T-helper 1 cell treated with Interleukin-12 subunit alpha and Interleukin-12 subunit beta and Interleukin-4 antibody, amounts not matched to agents 30 μg/mL and 1 μg/mL, for 36 hours (primary cell): ENCODE data around the gene ANO8.
A peak's percentile ranks its signal among the peaks of the same experiment; 100 is the strongest.

ENCODE experiments used
- H3K27ac Mint-ChIP-seq: one replicate; pipeline ENCODE4 v1.8.0; 2021; ENCODE audit warnings: mild to moderate bottlenecking, mixed read lengths
- H3K27me3 Mint-ChIP-seq: one replicate; pipeline ENCODE4 v1.8.0; 2021; ENCODE audit warnings: low read depth, mixed read lengths
- H3K36me3 Mint-ChIP-seq: one replicate; pipeline ENCODE4 v1.8.0; 2021; ENCODE audit warnings: low read depth, mixed read lengths
- H3K4me1 Mint-ChIP-seq: one replicate; pipeline ENCODE4 v1.8.0; 2021; ENCODE audit warnings: low read depth, mixed read lengths
- H3K4me3 Mint-ChIP-seq: one replicate; pipeline ENCODE4 v1.8.0; 2021; ENCODE audit warnings: mild to moderate bottlenecking, moderate library complexity, mixed read lengths
- H3K9me3 Mint-ChIP-seq: one replicate; pipeline ENCODE4 v1.8.0; 2021; ENCODE audit warnings: mixed read lengths

Gene ANO8

DNA sequence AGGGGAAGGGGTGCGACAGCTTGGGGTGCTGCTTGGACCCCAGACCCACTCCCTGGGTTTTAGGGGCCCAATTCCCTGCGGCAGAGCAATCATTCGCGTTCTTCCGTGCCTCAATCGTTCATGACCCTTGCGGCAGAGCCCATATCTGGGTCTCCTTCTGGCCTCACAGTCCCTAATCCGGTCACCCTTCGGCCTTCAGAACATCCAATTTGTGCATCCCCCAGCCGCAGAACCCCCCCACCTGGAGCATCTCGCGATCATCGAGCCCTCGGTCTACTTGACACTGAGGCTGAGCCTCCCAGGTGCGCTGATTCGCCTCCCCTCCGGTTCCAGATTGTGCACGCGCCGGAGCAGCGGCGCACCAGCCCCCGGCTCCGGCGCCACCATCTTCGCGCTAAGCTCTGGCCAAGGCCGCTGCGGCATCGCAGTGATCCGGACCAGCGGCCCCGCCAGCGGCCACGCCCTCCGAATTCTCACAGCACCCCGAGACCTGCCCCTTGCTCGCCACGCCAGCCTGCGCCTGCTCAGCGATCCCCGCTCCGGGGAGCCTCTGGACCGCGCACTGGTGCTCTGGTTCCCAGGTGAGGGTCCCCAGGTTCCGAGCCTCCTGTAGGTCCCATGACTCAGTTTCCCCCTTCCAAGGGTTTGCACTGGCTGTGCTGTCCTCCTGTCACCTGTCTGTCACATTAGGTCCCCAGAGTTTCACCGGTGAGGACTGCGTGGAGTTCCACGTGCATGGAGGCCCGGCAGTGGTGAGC lies 3.2 kb upstream of the ANO8 start:
- H3K36me3 Mint-ChIP-seq, result peaks cover 3% of the 10 kb centered on the region
- peaks cover 17% of the 10 kb centered on the region for H3K4me1 Mint-ChIP-seq
- H3K27me3 Mint-ChIP-seq, result no peaks in the 10 kb centered on the region
- H3K9me3 Mint-ChIP-seq, result no peaks in the 10 kb centered on the region
- H3K27ac Mint-ChIP-seq, result peak overlapping the region; percentile 95
- peak overlapping the region; percentile 88 for H3K4me3 Mint-ChIP-seq

DNA sequence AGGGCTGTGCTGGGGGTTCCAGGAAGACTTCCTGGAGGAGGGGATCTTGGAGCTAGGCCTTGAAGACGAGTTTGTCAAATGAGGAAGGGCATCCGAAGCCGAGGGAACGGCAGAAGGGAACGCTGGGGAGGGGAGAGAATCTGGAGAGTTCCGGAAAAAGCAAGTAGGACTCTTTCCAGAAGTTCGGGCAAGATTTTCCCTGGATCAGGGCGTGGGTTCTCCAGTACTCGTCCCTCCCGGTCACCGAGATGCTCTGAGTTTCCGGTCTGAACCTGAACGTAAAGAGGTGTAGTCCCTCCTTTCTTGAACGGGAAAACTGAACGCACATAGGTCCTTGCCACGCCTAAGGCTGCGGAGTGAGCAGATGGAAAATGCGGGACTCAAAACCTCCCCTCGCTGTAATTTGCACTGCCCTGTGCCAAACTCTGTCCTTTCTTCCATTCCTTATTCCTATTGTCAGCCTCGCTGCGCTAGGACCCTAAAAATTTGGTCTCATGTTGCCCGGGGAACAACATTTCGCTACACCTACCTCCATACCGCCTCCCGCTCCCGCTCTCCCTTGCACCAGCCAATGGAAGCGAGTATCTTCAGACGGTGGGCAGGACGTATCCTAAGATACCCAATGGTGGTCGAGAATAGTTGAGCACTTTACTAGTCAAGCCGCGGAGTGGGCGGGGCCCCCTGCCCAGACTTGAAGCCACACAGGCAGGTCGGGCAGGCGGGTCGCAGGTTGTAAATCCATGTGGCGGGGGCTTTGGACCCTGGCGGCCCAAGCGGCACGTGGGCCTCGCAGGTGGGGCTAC lies 2.4 kb upstream of the ANO8 start, which contains the start of gene GTPBP3:
GTPBP3 (plus strand) TSS at position 682 of the 803 bp plus-strand sequence; CDS start at position 741, 59 bp downstream.
- H3K9me3 Mint-ChIP-seq, result no peaks in the 10 kb centered on the region
- peaks cover 20% of the 10 kb centered on the region for H3K4me1 Mint-ChIP-seq
- no peaks in the 10 kb centered on the region for H3K27me3 Mint-ChIP-seq
- H3K27ac Mint-ChIP-seq, result peak within 1 kb of the TSS; percentile 95
- peaks cover 8% of the 10 kb centered on the region for H3K36me3 Mint-ChIP-seq
- peak within 1 kb of the TSS; percentile 88 for H3K4me3 Mint-ChIP-seq

DNA sequence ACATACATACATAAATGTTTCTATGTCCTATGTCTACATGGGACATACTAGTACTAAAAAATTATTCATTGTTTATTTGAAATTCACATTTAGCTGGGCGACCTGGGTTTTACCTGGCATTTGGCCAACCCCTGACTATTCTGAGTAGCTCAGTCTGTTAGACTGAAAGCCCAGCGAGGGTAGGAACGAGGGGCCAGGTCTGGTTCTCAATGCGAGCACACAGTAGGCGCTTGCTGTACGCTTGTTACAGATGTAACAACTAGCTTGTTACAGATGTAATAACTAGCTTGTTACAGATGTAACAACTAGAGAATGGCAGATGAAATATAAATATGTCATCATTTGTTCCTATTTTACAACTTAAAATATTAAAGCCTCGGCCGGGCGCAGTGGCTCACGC lies 920 bp upstream of the ANO8 start:
- Mint-ChIP-seq H3K27me3 (peaks cover 3% of the 10 kb centered on the region), H3K36me3 (peaks cover 12% of the 10 kb centered on the region), H3K4me1 (peaks cover 20% of the 10 kb centered on the region), H3K27ac (peak overlapping the region; percentile 36), H3K4me3 (peak overlapping the region; percentile 53), H3K9me3 (no peaks in the 10 kb centered on the region)

DNA sequence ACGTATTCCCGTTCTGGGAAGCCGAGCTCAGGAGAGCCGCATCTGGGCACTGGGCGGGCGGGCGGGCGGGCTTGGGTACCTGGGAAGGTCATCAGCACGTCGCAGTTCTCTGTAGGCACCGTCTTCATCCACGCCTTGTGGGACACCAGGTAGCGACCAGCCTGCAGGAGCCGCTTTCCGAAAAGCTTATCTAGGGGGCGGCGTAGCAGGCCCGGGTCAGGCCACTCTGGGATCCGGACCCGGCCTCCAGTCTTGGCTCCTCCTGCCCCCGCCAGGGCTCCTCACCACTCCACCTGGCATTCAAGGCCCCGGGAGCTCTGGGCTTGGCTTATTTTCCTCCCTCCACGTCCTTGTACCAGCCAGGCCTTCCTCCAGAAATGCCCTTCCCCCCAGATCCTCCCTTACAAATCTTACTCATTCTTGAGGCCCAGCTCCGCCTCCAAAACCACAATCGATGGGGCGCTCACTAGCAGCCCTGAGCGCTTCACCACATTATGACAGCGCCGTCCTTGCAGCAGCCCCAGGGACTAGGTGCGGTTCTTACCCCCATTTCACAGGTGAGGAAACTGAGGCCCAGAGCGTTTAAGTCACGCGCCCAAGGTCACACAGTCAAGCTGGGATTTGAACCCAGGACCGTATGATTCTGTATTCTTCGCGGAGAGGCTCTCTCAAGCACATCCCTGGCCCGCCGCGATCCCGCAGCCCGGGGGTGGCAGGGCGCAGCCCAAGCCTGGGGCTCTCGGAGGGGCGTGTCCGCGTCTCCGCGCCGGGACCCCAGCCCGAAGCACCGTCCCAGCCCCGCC lies 843 bp downstream of the ANO8 start:
- peaks cover 12% of the 10 kb centered on the region for H3K36me3 Mint-ChIP-seq
- peaks cover 20% of the 10 kb centered on the region for H3K4me1 Mint-ChIP-seq
- H3K27ac Mint-ChIP-seq, result peak overlapping the region; percentile 89
- H3K27me3 Mint-ChIP-seq, result peaks cover 10% of the 10 kb centered on the region
- H3K9me3 Mint-ChIP-seq, result no peaks in the 10 kb centered on the region
- H3K4me3 Mint-ChIP-seq, result peak overlapping the region; percentile 87

DNA sequence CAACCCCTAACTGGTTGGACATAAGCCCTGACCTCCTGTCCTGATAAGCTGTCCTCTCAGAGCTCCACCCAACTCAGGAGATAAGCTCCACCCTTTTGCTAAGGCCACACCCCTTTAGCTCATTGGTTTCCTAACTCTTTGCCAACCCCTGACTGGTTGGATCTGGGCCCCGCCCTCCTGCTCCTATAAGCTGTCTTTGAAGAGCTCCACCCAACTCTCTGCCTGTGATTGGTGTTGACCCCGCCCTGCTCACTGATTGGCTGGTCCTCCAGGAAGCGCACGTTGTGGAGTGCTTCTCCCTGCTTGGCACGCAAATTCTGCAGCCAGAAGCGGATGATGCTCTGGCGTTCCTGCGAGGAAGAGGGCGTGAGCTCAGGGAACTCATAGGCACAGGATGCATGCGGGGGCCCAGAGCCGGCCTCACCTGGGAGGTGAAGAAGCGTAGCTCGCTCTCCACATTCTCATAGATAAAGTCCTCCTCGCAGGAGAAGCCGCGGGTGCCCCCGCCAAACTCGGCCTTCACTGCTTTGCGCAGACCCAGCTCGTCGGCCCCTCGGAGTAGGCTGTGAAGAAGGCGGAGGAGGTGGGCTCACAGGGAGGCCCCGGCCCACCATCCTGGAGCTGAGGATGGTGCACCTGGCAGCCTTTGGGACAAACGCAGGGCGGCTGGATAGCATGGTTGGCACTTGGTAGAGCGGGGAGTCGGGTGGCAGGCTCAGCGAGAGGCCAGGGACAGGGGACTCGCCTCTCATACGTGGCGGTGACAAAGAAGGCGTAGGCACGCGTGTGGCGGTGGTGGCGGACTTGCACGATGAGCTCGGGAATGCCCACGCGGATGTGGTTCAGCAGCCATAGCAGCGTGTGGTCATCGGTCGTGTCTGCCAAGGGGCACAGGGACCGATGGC lies 1.7 kb downstream of the ANO8 start:
- Mint-ChIP-seq H3K4me1 (peaks cover 20% of the 10 kb centered on the region), H3K4me3 (peak overlapping the region; percentile 4), H3K36me3 (peaks cover 12% of the 10 kb centered on the region), H3K27ac (no peak overlapping the region), H3K27me3 (peaks cover 10% of the 10 kb centered on the region), H3K9me3 (no peaks in the 10 kb centered on the region)

DNA sequence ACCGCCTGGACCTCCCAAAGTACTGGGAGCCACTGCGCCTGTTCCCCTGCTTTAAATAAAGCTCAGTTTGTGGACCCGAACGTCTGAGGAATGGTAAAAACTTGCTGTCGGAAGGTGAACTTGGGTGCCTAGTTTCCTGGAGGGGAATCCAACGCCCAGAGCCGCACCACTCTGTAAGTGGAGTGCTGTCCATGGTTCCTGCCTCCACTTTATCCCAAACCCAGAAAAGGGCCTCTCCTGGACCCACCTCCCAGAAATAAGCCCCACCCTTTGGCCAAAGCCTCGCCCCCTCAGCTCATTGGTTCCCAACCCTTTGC lies 2.3 kb downstream of the ANO8 start:
- no peaks in the 10 kb centered on the region for H3K9me3 Mint-ChIP-seq
- no peak overlapping the region for H3K27ac Mint-ChIP-seq
- peaks cover 22% of the 10 kb centered on the region for H3K4me1 Mint-ChIP-seq
- H3K27me3 Mint-ChIP-seq, result peaks cover 10% of the 10 kb centered on the region
- peaks cover 12% of the 10 kb centered on the region for H3K36me3 Mint-ChIP-seq
- H3K4me3 Mint-ChIP-seq, result no peak overlapping the region

DNA sequence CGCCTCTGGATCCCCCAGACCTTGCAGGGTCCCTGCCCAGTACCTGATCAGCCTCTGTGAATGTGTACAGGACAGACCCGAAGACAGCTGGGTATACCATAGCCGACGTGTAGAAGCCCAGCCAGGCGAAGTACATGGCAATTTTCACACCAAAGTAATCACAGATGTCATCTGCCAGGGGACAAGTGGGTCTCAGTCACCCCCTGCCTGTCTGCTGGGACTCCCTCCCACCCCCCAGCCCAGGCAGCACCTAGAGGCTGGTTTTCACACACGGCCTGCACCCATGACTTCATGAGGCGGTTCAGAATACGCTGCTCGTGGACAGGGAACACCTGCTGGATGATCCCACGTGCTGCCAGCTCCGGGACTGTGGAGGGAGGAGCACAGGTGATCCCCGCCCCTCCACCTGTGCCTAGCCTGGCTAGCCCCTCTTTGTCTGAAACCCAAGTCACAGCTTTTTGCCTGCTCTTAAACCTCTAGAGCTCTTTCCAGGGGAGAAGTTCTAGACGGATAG lies 3.6 kb downstream of the ANO8 start:
- no peaks in the 10 kb centered on the region for H3K9me3 Mint-ChIP-seq
- peaks cover 10% of the 10 kb centered on the region for H3K27me3 Mint-ChIP-seq

DNA sequence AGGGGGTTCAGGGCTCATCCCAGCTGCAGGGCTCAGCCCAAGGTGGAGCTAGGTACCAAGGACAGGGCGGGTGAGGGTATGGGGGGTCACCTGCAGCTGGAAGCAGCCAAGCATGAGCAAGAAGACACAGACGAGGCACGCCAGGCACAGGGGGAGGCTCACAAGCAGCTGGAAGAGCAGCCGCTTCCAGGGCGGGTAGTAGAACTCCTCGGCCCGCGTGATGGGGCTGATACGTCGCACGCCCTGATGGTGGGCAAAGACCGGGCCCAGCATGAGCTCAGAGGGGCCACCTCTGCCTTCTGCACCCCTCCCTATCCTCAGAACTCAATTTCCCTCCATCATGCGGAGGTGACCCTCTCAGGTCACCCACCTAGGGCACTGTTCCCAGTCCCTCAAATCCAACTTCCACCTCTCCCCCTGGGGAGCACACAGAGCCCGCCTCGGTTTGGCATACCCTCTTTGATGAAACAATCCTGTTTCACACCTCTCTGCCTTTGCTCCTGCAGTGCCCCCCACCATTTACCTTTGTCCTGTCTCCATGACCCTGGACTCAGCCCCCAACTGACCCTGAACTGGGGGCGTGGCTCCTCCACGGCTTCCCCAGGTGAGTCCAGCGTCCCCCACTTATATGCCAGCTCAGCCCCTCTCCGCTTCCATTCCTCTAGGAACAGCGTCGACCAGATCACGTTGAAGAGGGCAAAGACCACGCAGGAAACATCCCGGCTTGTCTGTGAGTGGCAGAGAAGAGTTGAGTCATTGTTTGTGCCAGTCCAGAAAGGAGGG lies 4.2 kb downstream of the ANO8 start:
- Mint-ChIP-seq H3K4me1 (peaks cover 15% of the 10 kb centered on the region), H3K27me3 (peaks cover 10% of the 10 kb centered on the region), H3K36me3 (peaks cover 12% of the 10 kb centered on the region), H3K9me3 (no peaks in the 10 kb centered on the region), H3K27ac (no peak overlapping the region), H3K4me3 (peak overlapping the region; percentile 53)

More for the DNA sequence above, 3.6 kb downstream of the ANO8 start:
- no peak overlapping the region for H3K4me3 Mint-ChIP-seq
- H3K4me1 Mint-ChIP-seq, result peaks cover 17% of the 10 kb centered on the region
- no peak overlapping the region for H3K27ac Mint-ChIP-seq
- H3K36me3 Mint-ChIP-seq, result peaks cover 12% of the 10 kb centered on the region

DNA sequence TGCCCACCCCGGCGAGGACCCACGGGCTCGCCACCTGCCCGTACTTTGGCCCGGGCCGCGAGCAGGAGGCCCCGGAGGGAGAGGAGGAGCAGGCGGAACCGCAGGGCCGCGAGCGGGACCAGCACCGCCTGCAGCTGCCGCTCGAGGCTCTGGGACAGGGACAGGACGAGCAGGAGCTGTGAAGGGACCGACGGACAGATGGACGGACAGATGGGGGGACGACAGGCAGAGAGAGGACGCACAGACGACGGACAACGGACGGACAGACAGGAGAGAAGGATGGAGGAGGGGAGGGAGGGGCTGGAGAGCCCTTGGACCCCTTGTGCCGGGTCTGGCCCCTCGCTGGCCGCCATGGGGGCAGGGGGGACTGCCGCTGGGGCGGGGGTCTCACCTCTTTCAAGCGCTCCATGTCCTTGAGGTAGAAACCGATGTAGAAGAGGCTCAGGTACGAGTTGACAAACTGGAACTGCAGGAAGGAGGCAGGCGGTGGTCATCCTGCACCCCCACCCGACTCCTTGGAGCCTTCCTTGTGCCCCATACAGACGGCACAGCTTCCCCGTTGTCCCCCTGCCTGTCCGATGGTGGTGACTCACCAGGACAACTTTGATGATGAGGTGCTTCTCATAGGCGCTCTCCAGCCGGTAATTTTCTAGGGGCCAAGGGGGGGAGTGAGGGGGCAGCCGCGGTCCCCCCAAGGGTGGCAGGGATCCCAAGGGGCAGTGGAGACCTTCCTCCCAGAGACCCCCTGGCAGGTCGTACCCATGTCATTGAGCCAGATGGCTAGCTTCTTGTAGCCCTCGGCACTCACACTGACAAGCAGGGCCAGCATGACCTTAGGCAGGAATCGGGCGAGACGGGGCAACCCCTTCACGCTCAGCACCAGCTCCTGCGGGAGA lies 5.0 kb downstream of the ANO8 start:
- H3K36me3 Mint-ChIP-seq, result peaks cover 12% of the 10 kb centered on the region
- peak overlapping the region; percentile 28 for H3K4me3 Mint-ChIP-seq
- no peak overlapping the region for H3K27ac Mint-ChIP-seq
- H3K4me1 Mint-ChIP-seq, result peaks cover 10% of the 10 kb centered on the region
- peaks cover 10% of the 10 kb centered on the region for H3K27me3 Mint-ChIP-seq
- H3K9me3 Mint-ChIP-seq, result no peaks in the 10 kb centered on the region

DNA sequence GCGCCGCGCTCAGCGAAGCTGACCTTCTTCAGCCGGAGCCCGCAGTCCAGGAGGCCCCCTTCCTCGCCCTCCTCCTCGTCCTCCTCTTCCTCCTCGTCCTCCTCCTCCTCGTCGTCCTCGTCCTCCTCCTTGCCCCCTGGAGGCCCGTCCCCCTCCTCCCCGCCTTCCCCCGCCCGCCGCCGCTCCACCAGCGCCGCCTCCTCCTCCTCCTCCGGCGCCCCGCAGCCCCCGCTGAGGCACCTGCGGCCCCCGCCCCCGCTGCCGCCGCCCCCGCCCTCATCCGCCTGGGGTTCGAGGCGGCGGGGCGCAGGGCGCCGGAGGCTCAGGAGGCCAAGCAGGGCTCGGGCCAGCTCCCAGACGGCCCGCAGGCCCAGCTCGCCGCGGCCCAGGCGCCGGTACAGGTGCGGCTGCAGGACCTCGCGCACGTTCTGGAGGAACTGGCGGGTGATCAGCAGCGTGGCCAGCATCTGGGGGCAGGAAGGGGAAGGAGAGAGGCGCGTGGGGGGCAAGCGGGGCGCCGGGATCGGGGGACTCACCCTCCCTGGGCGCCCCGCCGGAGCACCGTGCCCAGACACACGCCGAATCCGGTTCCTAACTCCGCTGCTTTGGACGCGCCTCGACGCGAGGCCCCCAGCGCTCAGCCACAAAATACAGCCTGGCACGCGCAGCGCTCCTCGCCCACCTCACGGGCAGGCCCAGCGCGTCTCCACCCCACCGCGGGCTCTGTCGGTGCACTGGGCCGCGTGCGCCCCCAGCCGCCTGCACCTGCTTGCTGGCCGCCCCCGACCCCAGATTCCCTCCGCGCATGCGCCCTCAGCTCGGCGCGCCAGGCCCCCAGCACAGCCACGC lies 5.9 kb downstream of the ANO8 start:
- Mint-ChIP-seq H3K4me3 (peak overlapping the region; percentile 42), H3K36me3 (peaks cover 10% of the 10 kb centered on the region), H3K4me1 (peaks cover 7% of the 10 kb centered on the region), H3K27me3 (peaks cover 10% of the 10 kb centered on the region), H3K9me3 (no peaks in the 10 kb centered on the region), H3K27ac (peak overlapping the region; percentile 31)

DNA sequence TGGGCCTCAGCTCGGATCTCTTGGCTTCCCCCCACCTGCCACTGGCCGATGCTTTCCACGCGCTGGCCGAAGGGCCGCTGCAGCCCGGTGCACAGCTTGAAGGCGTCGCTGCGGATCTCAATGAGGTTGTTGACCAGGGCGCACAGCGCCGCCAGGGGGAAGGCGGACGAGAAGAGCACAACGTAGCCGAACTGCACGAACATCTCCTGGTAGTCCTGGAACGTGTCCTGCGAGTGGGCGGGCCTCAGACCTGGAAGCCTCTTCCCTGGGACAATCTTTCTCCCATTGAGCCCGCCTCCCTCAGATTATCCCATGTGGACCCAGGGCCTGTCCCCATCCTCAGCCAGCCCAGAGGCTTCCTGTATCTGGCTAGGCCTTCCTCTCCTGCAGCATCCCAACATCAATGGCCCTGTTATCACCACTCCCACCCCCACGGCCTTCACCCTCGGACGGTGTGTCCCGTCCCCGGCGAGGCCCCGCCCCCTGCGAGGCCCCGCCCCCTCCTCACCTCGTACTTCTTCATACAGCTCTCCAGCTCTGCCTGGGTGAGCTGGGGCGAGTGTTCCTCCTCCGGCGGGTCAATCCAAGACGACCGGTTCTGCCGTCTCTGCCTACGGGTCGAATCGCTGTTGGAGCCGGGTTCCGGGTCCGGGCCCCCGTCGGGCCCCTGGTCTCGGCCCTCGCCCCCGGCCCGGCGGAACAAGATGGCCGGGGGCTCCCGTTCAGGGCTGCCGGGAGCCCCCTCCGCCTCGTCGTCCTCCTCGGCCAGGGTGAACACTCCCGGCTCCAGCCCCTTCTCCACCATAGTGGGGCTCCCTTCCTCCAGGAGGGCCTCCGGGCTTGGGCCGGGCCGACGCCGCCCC lies 6.8 kb downstream of the ANO8 start:
- peak overlapping the region; percentile 31 for H3K27ac Mint-ChIP-seq
- peaks cover 9% of the 10 kb centered on the region for H3K36me3 Mint-ChIP-seq
- H3K4me3 Mint-ChIP-seq, result peak overlapping the region; percentile 66
- no peaks in the 10 kb centered on the region for H3K9me3 Mint-ChIP-seq
- H3K4me1 Mint-ChIP-seq, result peaks cover 6% of the 10 kb centered on the region
- H3K27me3 Mint-ChIP-seq, result peaks cover 10% of the 10 kb centered on the region
